RCC 7860 (cell line): ENCODE data around the gene RAD1.

ENCODE experiments used
- DNase-seq: peaks from one replicate; pipeline ENCODE4 v3.0.0-alpha.2; 2015; ENCODE audit warnings: low spot score
- FAIRE-seq: peaks from 2 replicates; lab custom pipeline; 2012; peaks lifted over from hg19 to GRCh38; lab: Jason Lieb, UNC

The RAD1 gene

GRCh38 chr5:34867660-34868059 lies 47.6 kb downstream of the RAD1 start:
- FAIRE-seq: no peak

GRCh38 chr5:34866989-34867471 lies 48.3 kb downstream of the RAD1 start:
- no peak for FAIRE-seq
- no peak for DNase-seq

More at GRCh38 chr5:34867660-34868059, 47.6 kb downstream of the RAD1 start:
- no peak for DNase-seq

GRCh38 chr5:34865091-34865490 lies 50.2 kb downstream of the RAD1 start:
- no peak for DNase-seq
- no peak for FAIRE-seq

GRCh38 chr5:34863946-34864345 lies 51.4 kb downstream of the RAD1 start:
- no peak for FAIRE-seq
- DNase-seq: no peak

- FAIRE-seq: no peak
- DNase-seq: no peak
Measured at GRCh38 chr5:34859253-34859652, 56.1 kb downstream of the RAD1 start.

GRCh38 chr5:34858790-34859189 lies 56.5 kb downstream of the RAD1 start:
- FAIRE-seq (no peak), DNase-seq (no peak)

- no peak for FAIRE-seq
- DNase-seq: no peak
Measured at GRCh38 chr5:34857894-34858293, 57.4 kb downstream of the RAD1 start.

GRCh38 chr5:34857161-34857560 lies 58.1 kb downstream of the RAD1 start:
- DNase-seq: no peak
- FAIRE-seq: no peak
